ENCODE measurements around the gene MS4A1. TPM values are rescaled to one million over a fixed set of nuclear protein-coding genes. Genes with fewer than 3 reads are reported as not detected.

MS4A1 gene
- total RNA-seq, 1 experiment from 2014 or later = 0.17 TPM

DNA sequence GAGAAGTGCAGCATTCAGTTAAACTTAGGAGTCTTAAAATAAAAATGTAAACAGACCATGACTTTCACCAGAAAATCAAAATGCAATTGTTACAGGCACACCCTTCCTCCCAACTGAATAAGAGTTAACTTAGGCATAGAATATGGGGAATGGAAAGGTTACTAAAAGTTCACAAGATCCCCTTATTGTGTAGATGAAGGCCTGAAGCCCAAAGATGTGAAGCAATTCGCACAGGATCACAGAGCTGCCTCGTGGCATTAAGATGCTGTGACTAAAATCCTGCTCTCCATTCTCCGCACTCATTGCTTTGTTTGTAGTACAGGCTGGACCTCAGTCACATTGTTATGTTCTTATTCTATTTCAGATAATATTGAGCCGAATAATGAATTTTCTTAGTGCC is 22.2 kb upstream of the MS4A1 start:
- no peak overlapping the region for H3K27ac Mint-ChIP-seq
- ChIA-PET CTCF (no interaction called here), POLR2A (no interaction called here)
- TF ChIP-seq, protein P1, sequence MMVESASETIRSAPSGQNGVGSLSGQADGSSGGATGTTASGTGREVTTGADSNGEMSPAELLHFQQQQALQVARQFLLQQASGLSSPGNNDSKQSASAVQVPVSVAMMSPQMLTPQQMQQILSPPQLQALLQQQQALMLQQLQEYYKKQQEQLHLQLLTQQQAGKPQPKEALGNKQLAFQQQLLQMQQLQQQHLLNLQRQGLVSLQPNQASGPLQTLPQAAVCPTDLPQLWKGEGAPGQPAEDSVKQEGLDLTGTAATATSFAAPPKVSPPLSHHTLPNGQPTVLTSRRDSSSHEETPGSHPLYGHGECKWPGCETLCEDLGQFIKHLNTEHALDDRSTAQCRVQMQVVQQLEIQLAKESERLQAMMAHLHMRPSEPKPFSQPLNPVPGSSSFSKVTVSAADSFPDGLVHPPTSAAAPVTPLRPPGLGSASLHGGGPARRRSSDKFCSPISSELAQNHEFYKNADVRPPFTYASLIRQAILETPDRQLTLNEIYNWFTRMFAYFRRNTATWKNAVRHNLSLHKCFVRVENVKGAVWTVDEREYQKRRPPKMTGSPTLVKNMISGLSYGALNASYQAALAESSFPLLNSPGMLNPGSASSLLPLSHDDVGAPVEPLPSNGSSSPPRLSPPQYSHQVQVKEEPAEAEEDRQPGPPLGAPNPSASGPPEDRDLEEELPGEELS (CRISPR knock-in tag; IDR thresholded peaks at IDR 0.05) = no peak
- TF ChIP-seq SMAD4 (CRISPR knock-in tag; IDR thresholded peaks at IDR 0.05) (no peak), NR3C1 (CRISPR knock-in tag; conservative IDR thresholded peaks at IDR 0.05; ENCODE audit: low read depth) (no peak), ELF4 (CRISPR knock-in tag; IDR thresholded peaks at IDR 0.05; ENCODE audit: low read depth) (no peak), NFATC4 (CRISPR knock-in tag; IDR thresholded peaks at IDR 0.05) (no peak), NFE2L1 (CRISPR knock-in tag; IDR thresholded peaks at IDR 0.05) (no peak), TEAD4 (CRISPR knock-in tag; IDR thresholded peaks at IDR 0.05) (no peak), CREB1 (CRISPR knock-in tag; IDR thresholded peaks at IDR 0.05) (no peak)
- TF ChIP-seq, protein P2, sequence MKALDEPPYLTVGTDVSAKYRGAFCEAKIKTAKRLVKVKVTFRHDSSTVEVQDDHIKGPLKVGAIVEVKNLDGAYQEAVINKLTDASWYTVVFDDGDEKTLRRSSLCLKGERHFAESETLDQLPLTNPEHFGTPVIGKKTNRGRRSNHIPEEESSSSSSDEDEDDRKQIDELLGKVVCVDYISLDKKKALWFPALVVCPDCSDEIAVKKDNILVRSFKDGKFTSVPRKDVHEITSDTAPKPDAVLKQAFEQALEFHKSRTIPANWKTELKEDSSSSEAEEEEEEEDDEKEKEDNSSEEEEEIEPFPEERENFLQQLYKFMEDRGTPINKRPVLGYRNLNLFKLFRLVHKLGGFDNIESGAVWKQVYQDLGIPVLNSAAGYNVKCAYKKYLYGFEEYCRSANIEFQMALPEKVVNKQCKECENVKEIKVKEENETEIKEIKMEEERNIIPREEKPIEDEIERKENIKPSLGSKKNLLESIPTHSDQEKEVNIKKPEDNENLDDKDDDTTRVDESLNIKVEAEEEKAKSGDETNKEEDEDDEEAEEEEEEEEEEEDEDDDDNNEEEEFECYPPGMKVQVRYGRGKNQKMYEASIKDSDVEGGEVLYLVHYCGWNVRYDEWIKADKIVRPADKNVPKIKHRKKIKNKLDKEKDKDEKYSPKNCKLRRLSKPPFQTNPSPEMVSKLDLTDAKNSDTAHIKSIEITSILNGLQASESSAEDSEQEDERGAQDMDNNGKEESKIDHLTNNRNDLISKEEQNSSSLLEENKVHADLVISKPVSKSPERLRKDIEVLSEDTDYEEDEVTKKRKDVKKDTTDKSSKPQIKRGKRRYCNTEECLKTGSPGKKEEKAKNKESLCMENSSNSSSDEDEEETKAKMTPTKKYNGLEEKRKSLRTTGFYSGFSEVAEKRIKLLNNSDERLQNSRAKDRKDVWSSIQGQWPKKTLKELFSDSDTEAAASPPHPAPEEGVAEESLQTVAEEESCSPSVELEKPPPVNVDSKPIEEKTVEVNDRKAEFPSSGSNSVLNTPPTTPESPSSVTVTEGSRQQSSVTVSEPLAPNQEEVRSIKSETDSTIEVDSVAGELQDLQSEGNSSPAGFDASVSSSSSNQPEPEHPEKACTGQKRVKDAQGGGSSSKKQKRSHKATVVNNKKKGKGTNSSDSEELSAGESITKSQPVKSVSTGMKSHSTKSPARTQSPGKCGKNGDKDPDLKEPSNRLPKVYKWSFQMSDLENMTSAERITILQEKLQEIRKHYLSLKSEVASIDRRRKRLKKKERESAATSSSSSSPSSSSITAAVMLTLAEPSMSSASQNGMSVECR (CRISPR knock-in tag; IDR thresholded peaks at IDR 0.05; ENCODE audit: borderline replicate concordance) = no peak
- ATAC-seq (no peak), DNase-seq (ENCODE audit: low spot score) (no peak)
- H3K36me3 Mint-ChIP-seq = no peaks in the 10 kb centered on the region
- H3K4me3 Mint-ChIP-seq = no peak overlapping the region
- H3K27me3 Mint-ChIP-seq (ENCODE audit: low read depth) = peaks cover 5% of the 10 kb centered on the region; the same call in 1 of the 2 replicates
- H3K4me1 Mint-ChIP-seq = peaks cover 22% of the 10 kb centered on the region
- peaks cover 3% of the 10 kb centered on the region; the same call in 1 of the 2 replicates for H3K9me3 Mint-ChIP-seq

DNA sequence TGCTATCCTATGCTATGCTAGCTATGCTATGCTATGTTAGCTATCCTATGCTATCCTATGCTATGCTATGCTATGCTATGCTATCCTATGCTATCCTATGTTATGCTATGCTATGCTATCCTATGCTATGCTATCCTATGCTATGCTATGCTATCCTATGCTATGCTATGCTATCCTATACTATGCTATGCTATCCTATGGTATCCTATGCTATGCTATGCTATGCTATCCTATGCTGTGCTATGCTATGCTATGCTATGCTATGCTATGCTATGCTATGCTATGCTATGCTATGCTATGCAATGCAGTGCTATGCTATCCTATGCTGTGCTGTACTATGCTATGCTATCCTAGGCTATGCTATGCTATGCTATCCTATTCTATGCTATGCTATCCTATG is 8.6 kb upstream of the MS4A1 start:
- DNase-seq (ENCODE audit: low spot score) = no peak
- peaks cover 11% of the 10 kb centered on the region for H3K36me3 Mint-ChIP-seq
- peaks cover 23% of the 10 kb centered on the region for H3K9me3 Mint-ChIP-seq
- H3K27ac Mint-ChIP-seq = no peak overlapping the region
- ChIA-PET CTCF (no interaction called here), POLR2A (no interaction called here)
- H3K4me1 Mint-ChIP-seq = no peaks in the 10 kb centered on the region
- H3K27me3 Mint-ChIP-seq (ENCODE audit: low read depth) = peaks cover 20% of the 10 kb centered on the region
- ATAC-seq = no peak
- TF ChIP-seq, protein P3, sequence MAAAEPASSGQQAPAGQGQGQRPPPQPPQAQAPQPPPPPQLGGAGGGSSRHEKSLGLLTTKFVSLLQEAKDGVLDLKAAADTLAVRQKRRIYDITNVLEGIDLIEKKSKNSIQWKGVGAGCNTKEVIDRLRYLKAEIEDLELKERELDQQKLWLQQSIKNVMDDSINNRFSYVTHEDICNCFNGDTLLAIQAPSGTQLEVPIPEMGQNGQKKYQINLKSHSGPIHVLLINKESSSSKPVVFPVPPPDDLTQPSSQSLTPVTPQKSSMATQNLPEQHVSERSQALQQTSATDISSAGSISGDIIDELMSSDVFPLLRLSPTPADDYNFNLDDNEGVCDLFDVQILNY (CRISPR knock-in tag; IDR thresholded peaks at IDR 0.05) = no peak
- no peak for TF ChIP-seq HMGA2 (CRISPR knock-in tag; IDR thresholded peaks at IDR 0.05)
- no peak overlapping the region for H3K4me3 Mint-ChIP-seq

DNA sequence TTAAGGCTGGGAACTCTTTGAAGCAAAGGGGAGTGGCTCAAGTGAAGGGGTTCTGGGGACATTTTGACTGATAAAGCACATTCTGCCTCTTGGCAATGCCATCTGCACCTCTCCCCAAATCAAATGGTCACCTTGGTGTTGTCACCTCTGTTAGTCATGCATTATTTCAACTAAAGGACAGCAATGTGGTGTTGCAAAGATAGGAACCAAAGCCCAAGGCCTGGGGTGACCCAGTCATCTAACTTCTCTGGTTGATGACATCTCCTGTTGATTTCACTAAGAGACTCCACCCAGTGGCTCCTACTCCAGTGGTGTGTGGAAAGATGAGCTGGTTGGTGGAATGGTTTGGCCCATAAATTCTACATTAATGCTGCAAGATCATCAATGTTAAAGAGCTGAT is 7.8 kb upstream of the MS4A1 start:
- Mint-ChIP-seq H3K36me3 (peaks cover 11% of the 10 kb centered on the region), H3K27ac (no peak overlapping the region), H3K4me3 (no peak overlapping the region), H3K9me3 (peaks cover 23% of the 10 kb centered on the region), H3K27me3 (ENCODE audit: low read depth) (peaks cover 20% of the 10 kb centered on the region), H3K4me1 (no peaks in the 10 kb centered on the region)
- ATAC-seq (no peak), DNase-seq (ENCODE audit: low spot score) (no peak)
- CTCF ChIA-PET = no interaction called here
- POLR2A ChIA-PET = no interaction called here
- TF ChIP-seq RELA (CRISPR knock-in tag; IDR thresholded peaks at IDR 0.05; ENCODE audit: borderline replicate concordance) = no peak
- TF ChIP-seq NFYB (CRISPR knock-in tag; conservative IDR thresholded peaks at IDR 0.05; ENCODE audit: low read depth) = no peak
- no peak for TF ChIP-seq FOXJ3 (CRISPR knock-in tag; IDR thresholded peaks at IDR 0.05; ENCODE audit: borderline replicate concordance)
- TF ChIP-seq, protein P4, sequence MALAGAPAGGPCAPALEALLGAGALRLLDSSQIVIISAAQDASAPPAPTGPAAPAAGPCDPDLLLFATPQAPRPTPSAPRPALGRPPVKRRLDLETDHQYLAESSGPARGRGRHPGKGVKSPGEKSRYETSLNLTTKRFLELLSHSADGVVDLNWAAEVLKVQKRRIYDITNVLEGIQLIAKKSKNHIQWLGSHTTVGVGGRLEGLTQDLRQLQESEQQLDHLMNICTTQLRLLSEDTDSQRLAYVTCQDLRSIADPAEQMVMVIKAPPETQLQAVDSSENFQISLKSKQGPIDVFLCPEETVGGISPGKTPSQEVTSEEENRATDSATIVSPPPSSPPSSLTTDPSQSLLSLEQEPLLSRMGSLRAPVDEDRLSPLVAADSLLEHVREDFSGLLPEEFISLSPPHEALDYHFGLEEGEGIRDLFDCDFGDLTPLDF (CRISPR knock-in tag; IDR thresholded peaks at IDR 0.05) = no peak
- TF ChIP-seq, protein P5, sequence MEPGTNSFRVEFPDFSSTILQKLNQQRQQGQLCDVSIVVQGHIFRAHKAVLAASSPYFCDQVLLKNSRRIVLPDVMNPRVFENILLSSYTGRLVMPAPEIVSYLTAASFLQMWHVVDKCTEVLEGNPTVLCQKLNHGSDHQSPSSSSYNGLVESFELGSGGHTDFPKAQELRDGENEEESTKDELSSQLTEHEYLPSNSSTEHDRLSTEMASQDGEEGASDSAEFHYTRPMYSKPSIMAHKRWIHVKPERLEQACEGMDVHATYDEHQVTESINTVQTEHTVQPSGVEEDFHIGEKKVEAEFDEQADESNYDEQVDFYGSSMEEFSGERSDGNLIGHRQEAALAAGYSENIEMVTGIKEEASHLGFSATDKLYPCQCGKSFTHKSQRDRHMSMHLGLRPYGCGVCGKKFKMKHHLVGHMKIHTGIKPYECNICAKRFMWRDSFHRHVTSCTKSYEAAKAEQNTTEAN (CRISPR knock-in tag; IDR thresholded peaks at IDR 0.05) = no peak
- TF ChIP-seq, protein P6, sequence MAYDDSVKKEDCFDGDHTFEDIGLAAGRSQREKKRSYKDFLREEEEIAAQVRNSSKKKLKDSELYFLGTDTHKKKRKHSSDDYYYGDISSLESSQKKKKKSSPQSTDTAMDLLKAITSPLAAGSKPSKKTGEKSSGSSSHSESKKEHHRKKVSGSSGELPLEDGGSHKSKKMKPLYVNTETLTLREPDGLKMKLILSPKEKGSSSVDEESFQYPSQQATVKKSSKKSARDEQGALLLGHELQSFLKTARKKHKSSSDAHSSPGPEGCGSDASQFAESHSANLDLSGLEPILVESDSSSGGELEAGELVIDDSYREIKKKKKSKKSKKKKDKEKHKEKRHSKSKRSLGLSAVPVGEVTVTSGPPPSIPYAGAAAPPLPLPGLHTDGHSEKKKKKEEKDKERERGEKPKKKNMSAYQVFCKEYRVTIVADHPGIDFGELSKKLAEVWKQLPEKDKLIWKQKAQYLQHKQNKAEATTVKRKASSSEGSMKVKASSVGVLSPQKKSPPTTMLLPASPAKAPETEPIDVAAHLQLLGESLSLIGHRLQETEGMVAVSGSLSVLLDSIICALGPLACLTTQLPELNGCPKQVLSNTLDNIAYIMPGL (CRISPR knock-in tag; IDR thresholded peaks at IDR 0.05) = no peak
- TF ChIP-seq NFATC4 (CRISPR knock-in tag; IDR thresholded peaks at IDR 0.05) = no peak
